PC-3 (cell line): ENCODE results near the gene UBE2F. TPM values are rescaled to one million over a fixed set of nuclear protein-coding genes. Genes with fewer than 3 reads are reported as not detected.

Experiments
- ATAC-seq: fragments of 200-7000 bp; cut with Tn5 transposase; 2 replicates; pipeline ENCODE4 v1.9.1; 2020; ENCODE audit warnings: mild to moderate bottlenecking, moderate library complexity
- BruUV-seq: library from RNA; stranded (reverse); fragments of 400-500 nt; replicated peaks from 2 replicates; lab custom pipeline; 2021; lab: Mats Ljungman, UMichigan
- CTCF ChIA-PET: fragments of 300-600 bp; sonication (Branson Sonifier 250); formaldehyde crosslinking; loops from one replicate; lab custom pipeline; 2022; ENCODE audit warnings: antibody characterized with exemption; lab: Charles Lee
- POLR2A ChIA-PET: fragments of 300-600 bp; sonication (Branson Sonifier 250); formaldehyde crosslinking; loops from one replicate; lab custom pipeline; 2022; ENCODE audit warnings: antibody characterized with exemption; ENCODE audit not compliant: unreplicated experiment; lab: Charles Lee
- DNase-seq: peaks from one replicate; pipeline ENCODE4 v3.0.0-alpha.2; 2015
- H2AFZ ChIP-seq: fragments of 300-600 bp; sonication (generic); 2 replicates; pipeline ENCODE4 v1.6.0; 2016; ENCODE audit warnings: antibody characterized with exemption, low read length
- H3F3A ChIP-seq: fragments of 300-600 bp; sonication (generic); one replicate; pipeline ENCODE4 v1.6.0; 2017; ENCODE audit warnings: antibody characterized with exemption, low read length, control low read depth, mild to moderate bottlenecking; ENCODE audit not compliant: unreplicated experiment
- H3K27ac ChIP-seq: fragments of 300-600 bp; sonication (generic); 2 replicates; pipeline ENCODE4 v1.5.1; 2016; ENCODE audit warnings: mild to moderate bottlenecking, low read length
- H3K27me3 ChIP-seq: fragments of 300-600 bp; sonication (generic); 2 replicates; pipeline ENCODE4 v1.6.1; 2016; ENCODE audit warnings: low read length, mixed read lengths
- H3K36me3 ChIP-seq: fragments of 300-600 bp; sonication (generic); 2 replicates; pipeline ENCODE4 v1.6.1; 2016; ENCODE audit warnings: low read depth, mixed run types, low read length, mixed read lengths
- H3K4me1 ChIP-seq: fragments of 300-600 bp; sonication (generic); 2 replicates; pipeline ENCODE4 v1.5.1; 2016; ENCODE audit warnings: low read length; ENCODE audit not compliant: insufficient read depth
- H3K4me2 ChIP-seq: fragments of 300-600 bp; sonication (generic); 2 replicates; pipeline ENCODE4 v1.6.0; 2016; ENCODE audit warnings: low read length
- H3K4me3 ChIP-seq: fragments of 300-600 bp; sonication (generic); 2 replicates; pipeline ENCODE4 v1.5.1; 2016; ENCODE audit warnings: mild to moderate bottlenecking, low read length, mixed read lengths
- H3K79me2 ChIP-seq: fragments of 300-600 bp; sonication (generic); 2 replicates; pipeline ENCODE4 v1.6.1; 2017; ENCODE audit warnings: low read length, mixed read lengths
- H3K9ac ChIP-seq: fragments of 300-600 bp; sonication (generic); 2 replicates; pipeline ENCODE4 v1.6.0; 2016; ENCODE audit warnings: mild to moderate bottlenecking, low read length
- H3K9me2 ChIP-seq: fragments of 300-600 bp; sonication (generic); replicated peaks from 2 replicates; pipeline ENCODE4 v1.6.1; 2016; ENCODE audit warnings: mixed run types, low read length, mixed read lengths
- H3K9me3 ChIP-seq: fragments of 300-600 bp; sonication (generic); 2 replicates; pipeline ENCODE4 v1.6.1; 2016; ENCODE audit warnings: low read length, mixed read lengths
- H4K20me1 ChIP-seq: fragments of 300-600 bp; sonication (generic); 2 replicates; pipeline ENCODE4 v1.6.1; 2016; ENCODE audit warnings: low read length, mixed read lengths
- CTCF ChIP-seq: fragments of 300-600 bp; sonication (generic); conservative IDR thresholded peaks from 2 replicates; pipeline ENCODE4 v1.5.1; 2017; ENCODE audit warnings: antibody characterized with exemption, low read depth, mild to moderate bottlenecking, low read length
- EZH2 ChIP-seq: fragments of 300-600 bp; sonication (generic); IDR thresholded peaks from one replicate; pipeline ENCODE4 v1.6.1; 2017; ENCODE audit warnings: antibody characterized with exemption, mild to moderate bottlenecking, low read length; ENCODE audit not compliant: unreplicated experiment
- EZH2phosphoT487 ChIP-seq: fragments of 300-600 bp; sonication (generic); IDR thresholded peaks from 2 replicates; pipeline ENCODE4 v1.6.1; 2018; ENCODE audit warnings: mild to moderate bottlenecking, antibody characterized with exemption, low read length, borderline replicate concordance
- intact Hi-C: fragments of 100-400 bp; cut with micrococcal nuclease; formaldehyde crosslinking; loops from 2 replicates; pipeline ENCODE4 v1.9.0; 2023
- total RNA-seq: library from RNA; depleted of rRNA; stranded (reverse); fragments of >200 nt; gene quantifications from 2 replicates; pipeline ENCODE4 v1.2.3, GENCODE V29; 2014

Gene UBE2F
- total RNA-seq, 1 experiment from 2014 or later = 57.8 TPM

GRCh38 chr2:237931205-237931721 lies 35.6 kb upstream of the UBE2F start:
- no peak for ATAC-seq
- Histone ChIP-seq H4K20me1 (no peaks in the 10 kb centered on the region), H3K27me3 (no peaks in the 10 kb centered on the region), H3K4me1 (peaks cover 7% of the 10 kb centered on the region), H3K36me3 (no peaks in the 10 kb centered on the region), H3K9me2 (no peaks in the 10 kb centered on the region), H3K9ac (no peak overlapping the region), H3K4me3 (no peak overlapping the region), H3K79me2 (no peaks in the 10 kb centered on the region), H3F3A (no peaks in the 10 kb centered on the region), H3K27ac (no peak overlapping the region), H2AFZ (no peak overlapping the region), H3K9me3 (no peaks in the 10 kb centered on the region), H3K4me2 (no peak overlapping the region)
- no peak for DNase-seq
- intact Hi-C loops = no loop called here
- BruUV-seq = no TSS peak
- TF ChIP-seq EZH2 (no peak), CTCF (no peak), EZH2phosphoT487 (no peak)
- CTCF ChIA-PET = no interaction called here
- POLR2A ChIA-PET = no interaction called here

GRCh38 chr2:237932731-237933131 lies 34.1 kb upstream of the UBE2F start:
- CTCF ChIA-PET = no interaction called here
- no peak overlapping the region for H3K4me3 ChIP-seq
- no peaks in the 10 kb centered on the region for H3K36me3 ChIP-seq
- BruUV-seq = no TSS peak
- H3K4me2 ChIP-seq = no peak overlapping the region
- POLR2A ChIA-PET = interaction anchor here (0.7 kb wide), 1 partner anchor 24 kb away, joined by 4 read pairs; no protein-coding TSS in a partner anchor
- DNase-seq (peak; percentile 29), ATAC-seq (no peak; the same call in 1 of the 2 replicates)
- H3K4me1 ChIP-seq = peaks cover 8% of the 10 kb centered on the region
- no peak overlapping the region for H3K9ac ChIP-seq
- no peaks in the 10 kb centered on the region for H4K20me1 ChIP-seq
- H3F3A ChIP-seq = no peaks in the 10 kb centered on the region
- no peaks in the 10 kb centered on the region for H3K27me3 ChIP-seq
- H3K79me2 ChIP-seq = no peaks in the 10 kb centered on the region
- no peak overlapping the region for H2AFZ ChIP-seq
- intact Hi-C loops = no loop called here
- H3K9me3 ChIP-seq = no peaks in the 10 kb centered on the region
- TF ChIP-seq EZH2phosphoT487 (no peak), CTCF (no peak), EZH2 (no peak)
- no peaks in the 10 kb centered on the region for H3K9me2 ChIP-seq
- no peak overlapping the region for H3K27ac ChIP-seq

- H3K9me2 ChIP-seq = no peaks in the 10 kb centered on the region
- POLR2A ChIA-PET = no interaction called here
- no peaks in the 10 kb centered on the region for H3F3A ChIP-seq
- no peak overlapping the region for H2AFZ ChIP-seq
- no peaks in the 10 kb centered on the region for H3K79me2 ChIP-seq
- H3K9me3 ChIP-seq = no peaks in the 10 kb centered on the region
- no peaks in the 10 kb centered on the region for H3K27me3 ChIP-seq
- DNase-seq (no peak), ATAC-seq (no peak)
- no peak overlapping the region for H3K9ac ChIP-seq
- H3K4me3 ChIP-seq = no peak overlapping the region
- TF ChIP-seq CTCF (no peak), EZH2phosphoT487 (no peak), EZH2 (no peak)
- no peak overlapping the region for H3K4me2 ChIP-seq
- peaks cover 8% of the 10 kb centered on the region for H3K4me1 ChIP-seq
- no peak overlapping the region for H3K27ac ChIP-seq
- no peaks in the 10 kb centered on the region for H3K36me3 ChIP-seq
- CTCF ChIA-PET = no interaction called here
- intact Hi-C loops = no loop called here
- H4K20me1 ChIP-seq = no peaks in the 10 kb centered on the region
- BruUV-seq = no TSS peak
Observed at GRCh38 chr2:237934186-237934585, 32.6 kb upstream of the UBE2F start.
